GM21367 (cell line): ENCODE results near the gene TMEM242.

Source experiments
- ATAC-seq: cut with Tn5 transposase; IDR thresholded peaks from one replicate; pipeline ENCODE4 v1.9.1; 2021; ENCODE audit not compliant: unreplicated experiment

TMEM242 gene

DNA sequence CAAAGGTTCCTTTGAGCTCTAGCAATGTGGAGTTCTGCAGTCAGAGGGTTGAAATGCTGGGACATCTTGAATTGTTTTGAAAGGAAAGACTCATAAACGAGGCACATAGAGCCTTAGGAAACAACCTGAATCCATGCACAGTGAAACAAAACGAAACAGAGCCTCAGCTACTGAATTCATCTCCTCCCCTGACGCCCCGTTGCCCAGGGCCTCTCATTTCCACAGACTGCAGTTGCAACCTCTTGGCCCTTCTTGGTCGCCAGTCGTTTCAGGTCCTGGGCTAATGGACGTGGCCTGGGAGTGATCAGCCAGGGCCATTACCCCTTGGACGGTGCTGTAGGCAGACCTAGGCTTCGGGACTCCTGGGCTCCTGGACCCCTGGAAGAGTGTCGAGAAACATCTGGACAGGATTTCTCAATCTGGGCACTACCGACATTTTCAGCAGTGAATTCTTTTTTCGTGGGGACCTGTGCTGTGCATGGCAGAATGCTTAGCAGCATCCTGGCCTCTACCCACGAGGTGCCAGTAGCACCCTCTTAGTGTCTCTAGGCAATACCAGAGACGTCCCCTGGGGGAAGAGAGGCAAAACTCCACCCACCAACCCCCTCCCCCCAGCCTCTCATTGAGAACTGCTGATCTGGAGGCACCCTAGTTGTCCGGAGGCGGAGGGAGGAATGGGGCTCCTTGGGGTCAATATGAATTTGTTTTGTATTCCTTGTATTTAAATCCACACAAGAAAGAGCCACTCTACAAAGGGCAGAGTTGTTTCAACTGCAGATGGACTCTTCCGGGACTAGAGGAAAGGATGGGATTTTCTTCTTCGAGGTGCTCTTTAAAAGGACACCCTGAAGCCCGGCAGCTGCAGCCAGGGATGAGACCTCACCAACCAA is 50.2 kb downstream of the TMEM242 start:
- no peak for ATAC-seq

- ATAC-seq: no peak
Observed at GRCh38 chr6:157272372-157272771, 50.9 kb downstream of the TMEM242 start.

GRCh38 chr6:157271911-157272310 is 51.4 kb downstream of the TMEM242 start:
- no peak for ATAC-seq

- ATAC-seq: no peak
Observed at GRCh38 chr6:157271441-157271840, 51.9 kb downstream of the TMEM242 start.

- ATAC-seq: no peak
Observed at GRCh38 chr6:157270916-157271315, 52.4 kb downstream of the TMEM242 start.

DNA sequence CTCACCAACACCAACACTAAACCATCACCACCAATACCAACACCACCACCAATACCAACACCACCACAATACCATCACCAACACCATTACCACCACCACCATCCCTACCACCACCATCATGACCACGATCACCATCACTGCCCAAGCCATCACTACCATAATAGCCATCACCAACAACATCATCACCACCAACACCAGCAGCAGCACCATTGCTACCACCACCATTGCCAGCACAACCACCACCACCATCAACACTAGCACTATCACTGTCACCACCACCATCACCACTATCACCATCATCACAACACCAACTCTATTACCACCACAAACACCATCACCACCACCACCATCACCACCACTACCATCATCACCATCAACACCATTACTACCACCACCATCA is 53.0 kb downstream of the TMEM242 start:
- no peak for ATAC-seq

DNA sequence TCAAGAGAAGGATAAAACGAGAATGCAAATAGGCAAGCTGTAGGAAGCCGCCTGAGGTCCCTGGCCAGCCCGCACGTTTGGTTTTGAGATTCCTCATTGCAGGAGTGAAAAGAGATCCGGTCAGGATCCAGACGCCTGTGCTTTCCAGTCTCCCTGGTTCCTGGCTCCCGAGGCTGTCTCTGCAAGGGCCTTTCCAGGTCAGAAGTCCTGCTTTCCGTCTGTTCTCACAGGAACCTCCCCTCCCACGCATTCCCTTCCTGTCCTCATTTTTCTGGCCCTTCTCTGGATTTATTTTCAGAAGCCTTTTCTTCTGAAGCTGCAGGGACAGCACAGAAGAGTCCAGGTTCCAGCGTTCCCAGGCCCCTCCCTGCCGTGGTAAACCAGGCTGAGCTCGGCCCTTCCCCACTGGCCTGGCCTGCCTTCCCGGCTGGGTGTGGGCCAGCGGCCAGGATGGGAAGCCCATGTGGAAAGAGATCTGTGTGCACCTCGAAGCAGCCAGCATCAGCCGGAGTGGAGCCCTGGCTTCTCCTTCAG is 54.0 kb downstream of the TMEM242 start:
- no peak for ATAC-seq

- no peak for ATAC-seq
Observed at GRCh38 chr6:157268835-157269234, 54.5 kb downstream of the TMEM242 start.

- no peak for ATAC-seq
Observed at GRCh38 chr6:157268396-157268795, 54.9 kb downstream of the TMEM242 start.

DNA sequence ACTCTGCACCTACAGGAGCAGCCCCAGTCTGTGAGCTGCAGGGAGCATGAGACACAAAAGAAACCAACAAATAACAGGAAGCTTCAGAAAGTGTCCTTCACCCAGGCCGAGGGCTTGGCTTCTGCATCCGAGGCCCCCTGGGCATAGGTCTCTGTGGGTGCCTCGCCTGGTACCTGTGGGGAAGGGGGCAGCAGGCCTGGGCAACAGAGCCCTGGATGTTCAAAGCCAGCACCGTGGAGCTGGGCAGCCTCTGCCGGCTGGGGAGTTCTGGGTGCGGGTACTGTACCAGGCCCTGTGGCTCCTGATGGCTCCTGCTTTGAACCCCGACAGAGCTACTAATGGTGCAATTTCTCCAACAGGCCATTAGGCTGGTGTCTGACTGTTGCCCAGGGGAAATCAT is 55.7 kb downstream of the TMEM242 start:
- no peak for ATAC-seq

GRCh38 chr6:157267109-157267611 is 56.2 kb downstream of the TMEM242 start:
- ATAC-seq: no peak

DNA sequence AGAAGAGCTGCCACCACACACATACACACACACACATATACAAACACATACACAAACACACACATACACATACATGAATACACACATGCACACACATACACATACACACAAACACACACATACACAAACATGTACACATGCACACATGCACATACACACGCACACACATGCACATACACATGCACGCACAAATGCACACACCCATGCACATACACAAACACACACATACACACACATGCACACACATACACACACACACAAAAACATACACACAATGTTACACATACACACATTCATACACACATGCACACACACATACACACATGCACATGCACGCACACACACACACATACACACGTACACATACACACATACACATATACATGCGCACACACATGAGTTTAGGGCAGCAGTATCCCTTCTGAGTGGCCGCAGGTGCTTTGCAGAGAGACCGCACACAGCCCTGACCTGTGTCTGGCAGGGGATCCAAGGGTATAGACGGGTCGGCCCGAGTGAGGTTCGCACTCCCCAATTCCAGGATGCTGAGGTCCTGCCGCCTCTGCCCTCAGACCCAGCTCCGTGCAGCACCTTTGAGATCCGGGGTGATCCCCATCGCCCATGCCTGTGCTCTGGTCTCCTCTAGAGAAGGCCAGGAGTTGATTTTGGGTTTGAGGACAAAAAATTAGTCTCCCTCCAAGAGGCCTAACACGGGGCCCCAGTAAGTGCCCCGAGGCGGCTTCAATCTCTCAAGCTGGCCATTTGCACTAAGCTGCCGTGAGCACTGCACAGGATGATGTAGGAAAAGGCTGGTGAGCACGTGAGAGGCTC is 56.8 kb downstream of the TMEM242 start:
- ATAC-seq: no peak

DNA sequence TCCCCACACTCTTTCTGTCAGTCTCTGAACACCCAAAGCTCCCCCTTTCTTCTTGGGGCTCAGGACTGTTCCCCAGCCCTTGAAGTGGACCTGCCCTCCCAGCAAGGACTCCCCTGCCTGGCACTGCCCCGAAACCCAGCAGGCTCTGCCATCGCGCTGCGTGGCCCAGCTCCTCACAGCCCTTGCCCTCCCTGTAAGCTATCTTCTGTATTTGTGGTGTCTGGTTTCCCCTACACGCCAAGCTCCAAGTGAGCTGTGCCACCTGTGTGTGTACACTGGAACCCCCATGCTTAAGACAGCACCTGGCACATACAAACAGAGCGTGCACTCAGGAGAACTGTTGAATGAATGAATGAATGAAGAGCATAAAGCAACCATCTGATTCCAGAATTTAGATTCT is 57.7 kb downstream of the TMEM242 start:
- ATAC-seq: no peak

DNA sequence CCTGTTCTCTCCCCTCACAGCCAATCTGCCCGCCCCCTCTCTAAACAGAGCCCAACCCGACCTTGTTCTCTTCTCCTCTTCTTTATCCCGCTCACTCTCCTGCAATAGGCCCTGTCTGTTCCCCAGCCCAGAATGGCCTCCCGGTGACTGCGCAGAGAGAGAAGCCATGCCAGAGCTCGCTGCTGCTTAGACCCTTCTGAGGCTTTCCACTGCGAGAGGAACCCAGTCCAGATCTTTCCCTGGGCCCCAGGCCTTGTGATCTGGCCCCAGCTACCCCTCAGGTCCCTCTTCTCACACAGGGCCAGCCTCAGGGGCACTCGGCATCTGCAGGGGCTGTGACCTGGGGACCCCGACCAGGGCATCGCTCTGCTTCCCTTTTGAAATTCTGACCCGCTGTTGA is 58.1 kb downstream of the TMEM242 start:
- ATAC-seq: no peak

GRCh38 chr6:157264701-157265100 is 58.6 kb downstream of the TMEM242 start:
- no peak for ATAC-seq

DNA sequence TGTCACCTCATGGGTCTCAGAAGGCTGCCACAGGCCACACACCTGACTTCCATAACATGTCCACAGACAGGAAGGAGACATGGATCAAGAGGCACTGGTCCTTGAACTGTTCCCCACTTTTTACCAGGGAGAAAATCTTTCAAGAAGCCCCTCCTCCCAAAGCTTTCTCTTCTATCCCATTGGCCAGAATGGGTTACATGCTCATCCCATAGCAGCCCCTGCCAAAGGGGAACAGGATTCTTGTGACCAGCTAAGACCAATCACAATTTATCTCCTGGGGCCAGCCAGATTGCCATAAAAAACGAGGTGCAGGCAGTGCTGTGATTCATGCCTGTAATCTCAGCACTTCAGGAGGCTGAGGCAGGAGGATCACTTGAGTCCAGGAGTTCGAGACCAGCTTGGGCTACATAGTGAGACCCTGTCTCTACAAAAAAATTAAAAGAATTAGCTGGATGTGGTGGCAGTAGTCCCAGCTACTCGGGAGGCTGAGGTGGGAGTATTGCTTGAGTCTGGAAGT is 59.4 kb downstream of the TMEM242 start:
- ATAC-seq: no peak

DNA sequence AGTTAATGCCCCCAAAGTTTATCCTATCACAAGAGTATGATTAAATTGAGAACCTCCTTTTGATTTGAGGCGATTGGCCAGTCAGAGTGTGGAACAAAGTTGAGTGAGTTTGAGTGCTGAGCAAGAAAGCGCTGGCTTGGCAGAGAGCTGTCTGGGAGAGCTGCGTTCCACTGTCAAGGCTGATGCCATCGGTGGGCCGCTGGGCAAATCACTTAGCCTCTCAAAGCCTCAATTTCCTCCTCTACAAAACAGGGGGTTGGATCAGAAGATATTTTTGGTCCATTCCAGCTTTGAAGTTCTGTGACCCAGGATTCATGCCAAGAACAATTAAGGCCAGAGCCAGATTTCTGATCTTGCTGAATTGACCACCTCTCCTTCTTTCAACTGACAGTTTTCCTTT is 60.2 kb downstream of the TMEM242 start:
- ATAC-seq: no peak

- no peak for ATAC-seq
Observed at GRCh38 chr6:157261606-157262005, 61.7 kb downstream of the TMEM242 start.

DNA sequence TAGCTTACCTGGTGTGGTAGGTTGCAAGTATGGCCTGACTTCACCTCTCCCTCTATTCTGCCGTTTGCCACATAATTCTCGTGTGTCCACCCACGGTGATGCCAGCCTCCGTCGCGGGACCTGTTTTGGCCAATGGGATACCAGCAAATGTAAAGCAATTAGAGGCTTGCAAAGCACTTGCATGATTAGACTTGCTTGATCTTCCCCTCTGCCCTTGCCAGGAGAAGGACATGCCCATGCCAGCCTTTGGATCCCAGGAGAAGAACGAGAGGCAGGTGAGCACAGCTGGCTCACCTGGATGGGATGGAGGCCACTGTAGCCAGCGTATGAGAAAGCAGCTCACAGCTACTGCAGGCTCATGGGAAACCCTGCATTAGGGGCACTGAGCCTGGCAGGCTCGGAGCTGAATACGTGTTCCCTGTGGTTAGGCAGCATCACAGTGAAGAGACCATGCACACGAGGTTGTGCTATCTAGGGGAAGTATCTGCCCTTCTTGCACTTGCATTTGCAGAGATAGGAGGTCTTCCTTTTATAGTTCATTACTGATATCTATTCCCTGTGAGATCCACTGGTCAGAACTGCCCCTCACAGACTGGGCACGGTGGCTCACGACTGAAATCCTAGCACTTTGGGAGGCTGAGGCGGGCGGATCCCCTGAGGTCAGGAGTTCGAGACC is 62.4 kb downstream of the TMEM242 start:
- ATAC-seq: no peak

DNA sequence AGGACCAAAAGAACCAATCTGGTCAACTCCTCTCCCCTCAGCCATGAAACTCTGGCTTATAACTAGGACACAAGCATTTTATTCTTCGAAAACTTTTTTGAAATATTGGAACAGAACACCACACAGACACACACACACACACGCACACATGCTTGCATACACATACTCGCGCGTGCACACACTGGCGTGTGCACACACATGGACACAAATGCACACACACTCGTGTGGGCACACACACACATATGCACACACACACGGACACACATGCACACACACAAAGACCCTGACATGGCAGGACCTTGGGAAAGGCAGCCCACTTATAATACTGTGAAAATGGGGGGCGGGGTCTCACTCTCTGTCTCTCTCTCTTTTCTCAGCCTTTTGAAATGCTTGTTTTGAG is 63.9 kb downstream of the TMEM242 start:
- no peak for ATAC-seq

DNA sequence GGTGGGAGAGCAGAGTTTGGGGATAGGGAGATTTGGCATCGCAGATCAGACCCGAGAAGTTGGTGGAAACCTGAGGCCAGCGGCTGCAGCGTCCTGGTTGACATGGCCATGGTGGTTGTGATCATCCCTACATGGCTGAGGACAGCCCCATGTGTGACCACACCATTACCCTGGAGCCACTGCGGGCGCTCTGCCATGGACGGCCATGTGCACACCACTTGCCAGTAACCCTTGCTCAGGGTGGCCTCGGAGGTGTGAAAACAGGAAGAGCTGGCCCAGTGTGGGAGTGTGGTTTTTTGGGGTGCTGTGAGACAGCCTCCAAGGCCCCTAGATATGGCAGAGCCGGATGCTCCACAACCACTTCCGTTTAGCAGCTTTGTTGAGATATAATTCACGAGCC is 64.4 kb downstream of the TMEM242 start:
- no peak for ATAC-seq
